CD1c-positive myeloid dendritic cell (primary cell): Measurements from ENCODE around the gene SWT1.
"Not testable (repeated sequence)": the region's sequence is repeated elsewhere in the genome, so short reads cannot be mapped to it uniquely, and the experiment has no call there.

ENCODE experiments used
- DNase-seq: peaks from one replicate; pipeline ENCODE4 v3.0.0-alpha.2; 2016; ENCODE audit errors: extremely low spot score

The SWT1 gene

DNA sequence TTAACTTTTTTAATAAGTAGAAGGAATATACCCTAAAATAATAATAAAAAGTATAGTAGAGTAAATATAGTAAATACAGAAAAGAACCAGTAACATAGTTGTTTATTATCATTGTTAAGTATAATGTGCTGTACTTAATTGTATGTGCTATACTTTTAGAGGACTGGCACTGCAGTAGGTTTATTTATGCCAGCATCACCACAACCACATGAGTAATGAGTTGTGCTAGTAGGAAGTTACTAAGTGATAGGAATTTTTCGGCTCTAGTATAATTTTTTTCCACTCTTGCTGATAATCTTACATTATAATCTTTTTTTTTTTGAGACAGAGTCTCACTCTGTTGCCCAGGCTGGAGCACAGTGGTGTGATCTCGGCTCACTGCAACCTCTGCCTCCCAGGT is 88.5 kb downstream of the SWT1 start:
- DNase-seq = no peak

DNA sequence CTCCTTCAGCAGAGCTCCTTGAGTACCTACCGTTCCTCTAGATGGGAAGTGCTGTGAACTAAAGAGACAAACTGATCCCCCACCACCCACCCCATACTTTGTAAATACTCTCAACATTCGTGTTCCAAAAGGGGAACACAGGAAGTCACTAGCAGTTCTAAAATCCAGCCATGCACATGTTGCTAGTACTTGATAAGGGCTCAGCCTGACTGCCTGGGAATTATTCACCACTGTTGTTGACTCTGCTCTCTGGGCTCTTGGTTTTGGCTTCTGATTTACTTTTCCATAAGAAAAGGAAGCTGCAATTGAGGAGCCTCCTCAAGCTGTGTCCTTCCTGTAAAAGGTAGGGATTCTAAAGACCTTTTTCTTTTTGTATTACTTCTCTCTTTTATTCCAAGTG is 92.6 kb downstream of the SWT1 start:
- DNase-seq = no peak

DNA sequence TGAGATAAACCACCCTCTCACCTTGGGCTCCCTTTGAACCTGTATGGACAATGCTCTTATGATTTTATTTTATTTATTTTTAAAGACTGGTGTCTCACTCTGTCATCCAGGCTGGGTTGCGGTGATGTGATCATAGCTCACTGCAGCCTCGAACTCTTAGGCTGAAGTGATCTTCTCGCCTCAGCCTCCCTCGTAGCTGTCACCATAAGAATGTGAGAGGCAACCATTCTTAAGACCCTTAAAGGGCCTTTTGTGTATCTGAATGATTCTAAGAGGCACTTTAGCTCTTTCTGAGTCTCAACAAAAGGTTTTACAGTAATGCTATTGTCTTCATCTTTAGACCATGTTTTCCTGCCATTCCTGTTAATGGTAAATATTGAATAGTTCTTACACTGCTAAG is 93.1 kb downstream of the SWT1 start:
- DNase-seq = no peak

DNA sequence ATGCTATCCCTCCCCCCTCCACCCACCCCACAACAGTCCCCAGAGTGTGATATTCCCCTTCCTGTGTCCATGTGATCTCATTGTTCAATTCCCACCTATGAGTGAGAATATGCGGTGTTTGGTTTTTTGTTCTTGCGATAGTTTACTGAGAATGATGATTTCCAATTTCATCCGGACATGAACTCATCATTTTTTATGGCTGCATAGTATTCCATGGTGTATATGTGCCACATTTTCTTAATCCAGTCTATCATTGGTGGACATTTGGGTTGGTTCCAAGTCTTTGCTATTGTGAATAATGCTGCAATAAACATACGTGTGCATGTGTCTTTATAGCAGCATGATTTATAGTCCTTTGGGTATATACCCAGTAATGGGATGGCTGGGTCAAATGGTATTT is 95.0 kb downstream of the SWT1 start:
- not testable (repeated sequence) for DNase-seq

DNA sequence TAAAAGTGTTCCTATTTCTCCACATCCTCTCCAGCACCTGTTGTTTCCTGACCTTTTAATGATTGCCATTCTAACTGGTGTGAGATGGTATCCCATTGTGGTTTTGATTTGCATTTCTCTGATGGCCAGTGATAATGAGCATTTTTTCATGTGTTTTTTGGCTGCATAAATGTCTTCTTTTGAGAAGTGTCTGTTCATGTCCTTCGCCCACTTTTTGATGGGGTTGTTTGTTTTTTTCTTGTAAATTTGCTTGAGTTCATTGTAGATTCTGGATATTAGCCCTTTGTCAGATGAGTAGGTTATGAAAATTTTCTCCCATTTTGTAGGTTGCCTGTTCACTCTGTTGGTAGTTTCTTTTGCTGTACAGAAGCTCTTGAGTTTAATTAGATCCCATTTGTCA is 95.4 kb downstream of the SWT1 start:
- not testable (repeated sequence) for DNase-seq

DNA sequence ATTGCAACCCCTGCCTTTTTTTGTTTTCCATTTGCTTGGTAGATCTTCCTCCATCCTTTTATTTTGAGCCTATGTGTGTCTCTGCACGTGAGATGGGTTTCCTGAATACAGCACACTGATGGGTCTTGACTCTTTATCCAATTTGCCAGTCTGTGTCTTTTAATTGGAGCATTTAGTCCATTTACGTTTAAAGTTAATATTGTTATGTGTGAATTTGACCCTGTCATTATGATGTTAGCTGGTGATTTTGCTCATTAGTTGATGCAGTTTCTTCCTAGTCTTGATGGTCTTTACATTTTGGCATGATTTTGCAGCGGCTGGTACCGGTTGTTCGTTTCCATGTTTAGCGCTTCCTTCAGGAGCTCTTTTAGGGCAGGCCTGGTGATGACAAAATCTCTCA is 98.6 kb downstream of the SWT1 start:
- not testable (repeated sequence) for DNase-seq

DNA sequence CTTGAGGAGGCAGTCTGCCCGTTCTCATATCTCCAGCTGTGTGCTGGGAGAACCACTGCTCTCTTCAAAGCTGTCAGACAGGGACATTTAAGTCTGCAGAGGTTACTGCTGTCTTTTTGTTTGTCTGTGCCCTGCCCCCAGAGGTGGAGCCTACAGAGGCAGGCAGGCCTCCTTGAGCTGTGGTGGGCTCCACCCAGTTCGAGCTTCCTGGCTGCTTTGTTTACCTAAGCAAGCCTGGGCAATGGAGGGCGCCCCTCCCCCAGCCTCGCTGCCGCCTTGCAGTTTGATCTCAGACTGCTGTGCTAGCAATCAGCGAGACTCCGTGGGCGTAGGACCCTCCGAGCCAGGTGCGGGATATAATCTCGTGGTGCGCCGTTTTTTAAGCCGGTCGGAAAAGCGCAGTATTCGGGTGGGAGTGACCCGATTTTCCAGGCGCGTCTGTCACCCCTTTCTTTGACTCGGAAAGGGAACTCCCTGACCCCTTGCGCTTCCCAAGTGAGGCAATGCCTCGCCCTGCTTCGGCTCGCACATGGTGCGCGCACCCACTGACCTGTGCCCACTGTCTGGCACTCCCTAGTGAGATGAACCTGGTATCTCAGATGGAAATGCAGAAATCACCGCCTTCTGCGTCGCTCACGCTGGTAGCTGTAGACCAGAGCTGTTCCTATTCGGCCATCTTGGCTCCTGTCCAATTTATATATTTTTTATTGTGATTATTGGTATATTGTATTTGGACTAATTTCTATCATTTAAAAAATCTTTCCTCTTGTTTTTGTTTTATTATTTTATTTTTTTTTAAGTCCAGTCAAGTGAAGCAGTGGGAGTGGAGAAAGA is 100.4 kb downstream of the SWT1 start:
- DNase-seq = not testable (repeated sequence)

DNA sequence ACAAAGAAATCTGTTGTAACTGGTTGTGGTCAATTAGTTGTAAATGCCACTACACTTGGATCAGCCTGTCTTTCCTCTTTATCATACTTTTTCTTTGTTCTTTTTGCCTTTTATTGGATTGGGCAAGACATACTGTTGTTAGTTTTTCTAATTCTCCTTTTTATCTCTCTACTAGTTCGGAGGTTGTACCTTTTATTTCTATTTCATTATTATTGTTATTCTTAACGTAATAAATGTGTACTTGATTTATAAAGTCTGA is 100.9 kb downstream of the SWT1 start:
- DNase-seq = no peak

DNA sequence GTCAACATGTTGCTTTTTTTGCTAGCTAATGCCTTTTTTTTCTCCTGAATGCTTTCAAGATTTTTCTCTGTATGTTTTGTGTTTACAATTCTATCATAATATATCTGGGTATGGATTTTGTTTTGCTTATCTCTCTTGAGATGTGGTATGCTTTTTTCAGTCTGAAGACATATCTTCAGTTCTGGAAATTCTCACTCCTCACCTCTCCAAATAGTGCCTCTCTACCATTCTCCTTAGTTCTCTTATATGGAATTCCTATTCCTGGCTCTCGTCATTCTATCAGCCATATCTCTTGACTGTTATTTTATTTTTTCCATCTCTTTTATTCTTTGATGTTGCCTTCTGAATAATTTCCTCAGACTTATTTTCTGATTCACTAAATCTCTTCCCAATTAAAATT is 101.7 kb downstream of the SWT1 start:
- no peak for DNase-seq

DNA sequence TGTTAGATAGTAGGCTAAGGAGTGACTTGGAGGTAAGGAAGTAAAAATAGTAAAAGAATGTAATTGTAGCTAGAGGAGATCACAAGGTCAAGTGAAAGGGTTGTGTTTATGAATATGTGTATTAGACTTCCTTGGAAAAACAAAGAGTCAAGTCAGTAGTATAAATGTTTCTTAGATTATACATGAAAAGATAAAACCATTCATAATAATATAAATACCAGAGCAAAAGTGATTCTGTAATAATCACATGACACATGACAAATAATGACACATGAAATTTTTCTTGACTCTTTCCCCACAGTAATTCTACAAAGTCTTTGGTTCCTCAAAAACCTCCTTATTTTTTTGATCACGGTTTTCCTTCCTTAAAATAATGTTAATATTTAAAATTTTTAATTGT is 103.6 kb downstream of the SWT1 start:
- peak; percentile 66 for DNase-seq

DNA sequence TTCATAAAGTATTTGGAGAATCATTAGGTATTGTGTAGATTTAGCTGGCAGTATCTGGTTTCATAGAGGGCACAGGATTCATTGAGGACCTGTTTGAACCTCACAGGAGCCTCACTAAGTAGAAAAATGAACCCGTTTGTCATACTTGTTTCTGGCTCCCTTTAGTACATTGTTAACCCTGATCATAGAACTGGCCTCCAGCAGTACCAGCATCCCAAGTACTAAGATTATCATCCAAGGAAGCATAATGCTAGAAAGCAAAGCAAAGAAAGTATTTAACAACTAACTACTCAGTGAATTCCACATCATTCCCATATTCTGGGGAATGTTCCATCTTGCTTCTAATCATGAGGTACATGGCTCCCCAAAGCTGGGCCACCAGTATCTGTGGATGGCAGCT is 105.2 kb downstream of the SWT1 start:
- DNase-seq = no peak

DNA sequence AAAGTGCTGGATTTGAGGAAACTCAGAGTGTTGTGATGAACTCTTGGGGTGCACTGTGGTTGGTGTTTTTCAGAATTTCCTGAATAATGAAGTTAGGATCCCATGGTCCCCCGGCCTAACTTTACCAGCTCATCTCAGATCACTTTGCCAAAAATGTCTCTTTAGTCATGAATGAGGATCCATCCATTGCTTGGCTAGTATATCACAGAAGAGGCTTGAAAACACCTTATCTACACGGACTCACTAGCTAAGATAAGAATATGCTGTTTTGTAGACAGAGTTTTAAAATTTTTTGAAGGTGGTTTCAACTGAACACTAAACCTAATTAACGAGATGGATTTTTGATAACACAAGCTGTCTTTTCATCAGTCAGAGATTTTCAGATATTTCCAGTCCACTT is 106.3 kb downstream of the SWT1 start:
- DNase-seq = no peak

DNA sequence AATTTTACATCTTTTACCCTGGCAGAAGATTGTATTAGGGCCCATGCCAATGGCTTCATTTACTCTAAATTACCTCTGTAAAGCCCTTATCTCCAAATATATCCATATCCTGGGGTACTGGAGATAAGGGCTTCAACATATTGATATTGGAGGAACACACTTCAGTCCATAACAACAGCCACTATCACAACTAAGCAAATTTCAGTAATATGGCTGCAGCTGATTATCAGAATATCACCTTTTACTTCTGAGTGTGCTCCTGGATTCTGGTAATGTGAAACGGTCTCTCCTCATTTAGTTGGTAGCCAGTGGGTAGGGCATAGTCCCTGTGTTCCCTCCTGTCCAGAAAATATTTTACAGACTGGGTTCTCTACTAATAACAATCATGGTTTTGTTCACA is 106.8 kb downstream of the SWT1 start:
- no peak for DNase-seq

DNA sequence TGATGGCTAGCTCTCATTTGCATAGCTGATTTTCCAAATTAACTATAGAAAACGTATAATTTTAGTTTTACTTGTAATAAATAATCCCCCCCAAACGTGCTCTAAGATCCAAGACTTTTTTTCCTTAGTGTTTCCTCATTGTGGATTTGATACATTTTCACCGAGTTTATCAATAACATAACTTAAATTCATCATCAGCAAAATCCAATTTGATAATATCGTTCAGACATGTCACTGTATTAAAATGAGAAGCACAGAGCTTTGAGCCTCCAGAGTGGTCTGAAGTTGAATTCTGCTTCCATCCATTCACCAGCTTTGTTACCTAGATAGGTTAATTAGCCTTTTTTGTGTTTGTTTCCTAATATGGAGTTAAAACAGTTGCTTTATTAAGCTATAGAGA is 108.3 kb downstream of the SWT1 start:
- no peak for DNase-seq

DNA sequence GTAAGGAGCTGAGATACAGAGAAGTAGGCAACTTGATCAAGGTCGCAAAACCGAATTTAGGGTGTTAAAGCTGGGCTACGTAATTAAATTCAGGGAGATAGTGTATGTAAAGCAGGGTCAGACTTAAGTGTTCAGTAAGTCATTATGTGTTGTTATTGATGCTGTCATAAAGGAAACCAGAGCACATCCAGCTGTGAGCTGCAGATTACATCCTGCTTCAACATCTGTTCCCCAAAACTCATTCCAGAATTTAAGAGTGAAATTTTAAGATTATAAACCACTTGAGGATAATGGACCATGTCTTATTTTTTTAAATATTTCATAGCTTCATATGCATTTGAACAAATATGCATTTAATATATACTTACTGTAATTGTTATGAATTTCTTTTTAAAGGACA is 110.3 kb downstream of the SWT1 start:
- no peak for DNase-seq

DNA sequence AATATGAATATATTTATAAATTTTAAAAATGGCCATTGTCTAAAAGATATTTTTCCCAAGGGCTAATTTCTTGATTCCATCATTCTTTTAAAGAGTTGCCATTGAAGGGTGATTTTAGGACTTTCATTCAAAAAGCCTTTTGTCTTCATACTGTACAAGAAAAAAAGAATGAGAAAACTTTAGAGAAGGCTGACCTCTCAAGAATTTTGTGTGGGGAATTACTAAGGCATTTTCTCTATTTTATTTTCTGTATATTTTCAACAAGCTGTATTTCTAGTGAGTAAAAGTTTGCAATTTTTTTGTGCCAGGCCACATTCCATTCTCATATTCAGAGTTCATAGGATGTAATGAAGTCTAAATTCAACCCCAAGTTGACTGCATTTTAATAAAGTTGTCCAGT is 110.7 kb downstream of the SWT1 start:
- no peak for DNase-seq

DNA sequence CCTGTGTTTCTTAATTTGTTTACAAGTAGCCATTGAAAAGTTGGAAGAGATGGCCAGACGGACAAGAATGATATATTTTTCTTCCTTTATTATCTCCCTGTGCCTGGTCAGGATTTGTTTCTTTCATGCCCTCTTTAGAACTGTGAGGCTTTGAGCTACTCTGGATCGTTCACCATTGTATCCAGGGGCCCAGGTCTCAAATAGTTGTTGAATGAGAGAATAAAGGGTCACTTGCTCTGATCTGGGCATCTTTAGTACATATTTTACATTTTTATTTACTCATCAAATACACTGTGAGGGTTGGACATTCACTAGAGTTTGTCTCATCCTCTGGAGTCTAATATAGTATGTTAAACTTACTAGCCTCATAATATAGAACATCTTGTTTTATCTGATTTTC is 111.4 kb downstream of the SWT1 start:
- no peak for DNase-seq

DNA sequence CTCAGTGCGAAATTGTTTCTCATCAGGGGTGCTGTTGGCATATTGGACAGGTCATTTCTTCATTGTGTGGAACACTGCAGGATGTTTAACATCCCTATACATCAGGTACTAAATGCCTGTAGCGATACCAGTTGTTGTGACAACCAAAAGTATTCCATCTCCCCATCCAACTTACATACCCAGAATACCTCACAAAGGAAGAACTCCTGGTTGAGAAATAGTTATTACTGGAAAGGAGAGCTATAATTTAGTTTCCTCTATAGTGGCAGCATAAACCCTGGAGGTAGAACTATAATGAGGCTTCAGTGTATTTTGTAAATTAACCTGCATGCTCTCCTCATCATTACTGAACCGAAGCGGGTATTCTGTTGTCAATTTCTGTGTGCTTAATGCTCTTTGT is 115.0 kb downstream of the SWT1 start:
- no peak for DNase-seq

DNA sequence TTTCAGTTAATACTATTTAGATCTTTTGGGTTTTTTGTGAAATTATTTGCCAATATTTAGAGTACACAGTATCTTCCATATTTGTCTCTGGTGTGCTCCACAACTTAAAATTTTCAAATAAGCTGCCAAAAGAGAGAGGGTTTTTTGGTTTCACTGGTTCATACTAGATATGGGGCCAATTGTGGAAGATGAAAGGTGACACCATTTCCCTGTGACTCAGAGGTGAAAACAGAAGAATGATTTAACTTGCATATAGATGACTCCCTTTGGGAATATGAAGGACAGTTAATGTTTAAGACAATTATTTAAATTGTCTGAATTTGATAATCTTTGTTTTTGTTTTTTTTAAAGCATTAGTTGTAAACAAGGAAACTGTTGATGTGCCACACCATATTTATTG is 122.6 kb downstream of the SWT1 start:
- DNase-seq = no peak

DNA sequence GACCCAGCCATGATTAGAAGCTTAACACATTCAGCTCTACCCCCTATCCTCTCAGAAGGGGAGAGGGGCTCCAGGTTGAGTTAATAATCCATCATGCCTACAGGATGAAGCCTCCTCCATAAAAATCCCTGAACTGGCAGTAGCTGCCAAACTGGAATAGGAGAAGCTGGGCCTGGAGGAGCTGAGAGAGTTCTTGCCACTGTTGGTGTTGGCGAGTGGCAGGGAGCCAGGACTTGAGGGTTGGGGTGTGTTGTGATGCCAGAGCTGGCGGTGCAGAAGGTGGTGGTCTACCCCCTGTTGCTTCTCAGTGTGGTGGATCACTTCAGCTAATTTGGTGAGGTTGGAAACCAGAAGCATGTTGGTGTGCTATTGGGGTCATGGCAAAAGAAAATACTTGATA is 123.6 kb downstream of the SWT1 start:
- DNase-seq = no peak

DNA sequence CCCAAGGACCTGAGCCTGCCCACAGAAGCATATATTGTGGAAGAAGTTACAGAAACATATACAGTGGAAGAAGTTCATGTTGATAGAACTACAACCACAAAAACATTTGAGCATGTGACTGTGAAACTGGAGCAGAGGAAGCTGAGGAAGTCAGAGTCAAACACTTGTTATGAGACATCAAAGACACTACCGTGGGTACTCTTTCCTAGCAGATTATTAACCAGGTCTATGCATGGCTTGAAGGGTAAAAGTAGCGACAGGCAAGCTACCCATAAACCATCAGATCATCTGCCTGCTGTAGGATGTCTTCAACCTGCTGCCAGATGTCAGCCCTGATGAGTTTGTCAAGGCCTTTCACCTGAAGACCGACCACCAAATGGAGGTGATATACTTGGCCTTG is 124.3 kb downstream of the SWT1 start:
- no peak for DNase-seq

DNA sequence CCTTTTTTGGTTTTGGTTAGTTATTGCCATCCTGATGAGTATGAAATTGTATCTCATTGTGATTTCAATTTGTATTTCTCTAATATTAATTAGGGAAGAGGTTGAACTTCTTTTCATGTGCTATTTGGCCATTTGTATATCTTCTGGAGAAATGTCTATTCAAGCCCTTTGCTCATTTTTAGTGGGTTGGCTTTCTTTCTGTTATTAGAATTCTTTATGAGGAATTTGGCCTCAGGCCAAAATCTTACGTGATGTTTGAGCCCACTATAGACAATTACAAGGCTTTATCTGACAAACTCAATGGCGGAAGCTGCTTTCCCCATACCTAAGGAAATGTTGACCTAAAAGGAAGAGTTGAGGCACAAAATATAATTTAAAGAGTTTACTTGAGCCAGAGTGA is 127.1 kb downstream of the SWT1 start:
- DNase-seq = no peak

DNA sequence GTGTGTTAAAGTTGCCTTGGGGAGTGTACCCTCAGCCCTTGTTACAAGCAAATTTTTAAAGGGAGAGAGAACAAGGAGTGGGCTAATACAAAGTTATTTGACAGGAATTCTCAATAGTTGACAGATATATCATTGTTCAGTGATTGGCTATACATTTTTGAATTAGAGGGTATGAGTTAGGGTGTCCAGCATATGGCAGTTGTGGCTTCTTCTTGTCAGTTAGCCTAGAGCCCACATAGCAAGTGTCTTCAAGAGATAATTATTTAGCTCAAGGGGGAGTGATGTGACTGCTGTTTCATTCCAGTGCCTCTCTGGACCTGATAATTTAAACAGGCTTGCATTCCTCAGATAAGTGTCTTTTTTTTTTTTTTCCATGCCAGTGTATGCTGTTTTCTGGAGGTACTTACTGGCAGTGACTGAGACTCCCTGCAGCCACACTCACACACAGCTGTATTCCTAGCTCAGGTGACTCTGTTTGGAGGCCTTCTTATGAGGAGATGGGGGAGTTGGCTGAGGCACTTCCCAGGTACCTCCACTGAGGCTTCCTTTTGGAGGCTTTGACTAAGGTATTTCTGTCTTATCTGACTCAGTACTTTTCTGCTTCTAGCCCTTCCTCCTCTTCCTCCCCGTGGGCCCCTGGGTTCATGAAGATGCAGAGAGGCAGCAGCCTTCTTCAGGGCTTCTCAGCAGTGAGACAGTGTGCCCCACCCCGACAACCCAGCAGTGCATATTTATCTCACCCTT is 127.7 kb downstream of the SWT1 start:
- DNase-seq = no peak

DNA sequence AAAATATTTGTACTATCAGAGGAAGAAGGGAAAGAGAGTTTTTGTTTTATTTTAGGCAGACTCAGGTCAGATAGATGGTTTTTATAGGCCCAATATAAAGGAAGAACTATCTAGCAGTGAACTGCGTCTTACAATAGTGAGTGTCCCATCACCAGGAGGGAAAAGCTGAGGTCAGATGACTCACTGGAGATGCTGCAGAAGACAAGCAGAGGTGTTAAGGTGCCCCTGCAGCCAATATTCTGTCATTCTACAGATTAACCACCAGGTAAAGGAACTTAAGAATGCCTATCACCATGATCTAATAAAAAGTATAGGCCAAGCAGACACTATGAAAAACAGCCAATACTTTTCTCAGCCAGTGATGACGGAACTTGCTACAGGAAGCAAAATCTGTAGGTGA is 130.5 kb downstream of the SWT1 start:
- DNase-seq = no peak
